ENCODE results near the gene CLEC2D.

DNA sequence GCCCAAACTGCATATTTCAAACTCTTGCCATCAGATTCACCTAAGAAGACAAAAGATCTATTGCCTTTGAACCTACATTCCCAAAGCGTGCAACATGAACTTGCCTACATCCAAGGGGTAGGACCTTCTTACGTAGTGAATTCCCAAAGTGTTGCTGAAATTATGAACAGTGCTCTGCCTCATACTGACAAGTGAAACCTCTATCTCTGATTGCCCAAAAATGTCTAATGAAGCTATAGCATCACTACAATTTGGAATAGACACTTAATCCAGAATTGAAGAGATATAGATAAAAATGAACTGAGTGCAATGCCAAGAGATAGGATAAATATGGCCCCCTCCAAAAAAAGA lies 31.1 kb downstream of the CLEC2D start:
- TF ChIP-seq CTCF (IDR thresholded peaks at IDR 0.05; ENCODE audit: low read length), result no peak
- no peak for TF ChIP-seq EZH2 (IDR thresholded peaks at IDR 0.05; ENCODE audit: borderline replicate concordance, low read length)
